HepG2 (cell line): Measurements from ENCODE around the gene SMARCC1. TPM values are rescaled to one million over a fixed set of nuclear protein-coding genes. Genes with fewer than 3 reads are reported as not detected.
A peak's percentile ranks its signal among the peaks of the same experiment; 100 is the strongest.

Experiments used
- ATAC-seq: fragments of 200-7000 bp; cut with Tn5 transposase; 3 replicates; pipeline ENCODE4 v1.9.1; 2020; ENCODE audit warnings: mild to moderate bottlenecking, moderate library complexity
- BruUV-seq: library from RNA; stranded (reverse); fragments of 400-500 nt; replicated peaks from 2 replicates; lab custom pipeline; 2021; lab: Mats Ljungman, UMichigan
- CTCF ChIA-PET: fragments of 300-600 bp; formaldehyde crosslinking; extraction: SDS; loops from one replicate; lab custom pipeline; 2021; ENCODE audit warnings: low total read pairs, inconsistent platforms, low intra/inter-chr PET ratio; lab: Yijun Ruan, JAX
- POLR2A ChIA-PET: fragments of 350-600 bp; sonication (Branson Sonifier 250); formaldehyde crosslinking; loops from one replicate; lab custom pipeline; 2020; ENCODE audit warnings: antibody characterized with exemption, inconsistent platforms; lab: Yijun Ruan, JAX
- DNase-seq: peaks from one replicate; pipeline ENCODE4 v3.0.0-alpha.2; 2015; ENCODE audit warnings: low spot score
- FAIRE-seq: peaks from 3 replicates; lab custom pipeline; 2011; peaks lifted over from hg19 to GRCh38; lab: Jason Lieb, UNC
- H2AFZ ChIP-seq: one replicate; pipeline ENCODE4 v1.6.1; 2011; ENCODE audit warnings: low read length, inconsistent platforms
- H3K27ac ChIP-seq: fragments of 300-600 bp; 3 replicates; pipeline ENCODE4 v1.8.0; 2011; ENCODE audit warnings: mixed run types, mild to moderate bottlenecking, mixed read lengths, low read length, inconsistent platforms; ENCODE audit not compliant: insufficient read depth; ENCODE audit errors: extremely low read length
- H3K27me3 ChIP-seq, 2 experiments: fragments of 200-600 bp in 1 of 2; 2 replicates in 1 of 2; 3 replicates in 1 of 2; pipeline versions ENCODE4 v1.6.0 to v1.8.0; 2011; ENCODE audit warnings: low read length in 2 of 2, mild to moderate bottlenecking in 2 of 2, moderate library complexity in 2 of 2, inconsistent platforms in 1 of 2; ENCODE audit not compliant: insufficient read depth in 2 of 2, control insufficient read depth in 1 of 2
- H3K36me3 ChIP-seq, 2 experiments: fragments of 200-600 bp in 1 of 2; replicated peaks in 1 of 2; 2 replicates in 1 of 2; 3 replicates in 1 of 2; pipeline versions ENCODE4 v1.5.1 to v1.8.0; 2011; ENCODE audit warnings: low read length in 2 of 2, inconsistent platforms in 1 of 2; ENCODE audit not compliant: insufficient read depth in 2 of 2, control insufficient read depth in 1 of 2
- H3K4me1 ChIP-seq: 2 replicates; pipeline ENCODE4 v1.5.1; 2012; ENCODE audit warnings: low read length, inconsistent platforms; ENCODE audit not compliant: insufficient read depth
- H3K4me2 ChIP-seq: 2 replicates; pipeline ENCODE4 v1.6.0; 2011; ENCODE audit warnings: low read depth, low read length, inconsistent platforms
- H3K4me3 ChIP-seq, 3 experiments: fragments of 200-600 bp in 1 of 3; sonication (generic), shearing (Covaris generic) in 1 of 3; replicated peaks in 1 of 3; 2 replicates each; pipeline ENCODE4 v1.5.1; 2011 to 2016; ENCODE audit warnings: low read length in 3 of 3, inconsistent platforms in 2 of 3, low read depth in 2 of 3, mild to moderate bottlenecking in 2 of 3, control low read depth in 1 of 3, mixed read lengths in 1 of 3; ENCODE audit not compliant: insufficient read depth in 1 of 3
- H3K79me2 ChIP-seq: one replicate; pipeline ENCODE4 v1.6.1; 2011; ENCODE audit warnings: low read length, inconsistent platforms; ENCODE audit not compliant: insufficient read depth
- H3K9ac ChIP-seq: 2 replicates; pipeline ENCODE4 v1.6.0; 2011; ENCODE audit warnings: mild to moderate bottlenecking, low read depth, low read length, inconsistent platforms; ENCODE audit not compliant: insufficient read depth
- H3K9me3 ChIP-seq: 2 replicates; pipeline ENCODE4 v1.5.1; 2012; ENCODE audit warnings: mild to moderate bottlenecking, low read length
- H4K20me1 ChIP-seq: 2 replicates; pipeline ENCODE4 v1.6.0; 2011; ENCODE audit warnings: inconsistent platforms, mild to moderate bottlenecking, low read length, moderate library complexity; ENCODE audit not compliant: insufficient read depth
- CEBPG ChIP-seq: IDR thresholded peaks from 2 replicates; pipeline ENCODE4 v1.6.1; 2016
- FOXJ3 ChIP-seq: sonication (generic); formaldehyde crosslinking; IDR thresholded peaks from 2 replicates; pipeline ENCODE4 v1.4.0; 2020; ENCODE audit warnings: missing genetic modification reagents, mild to moderate bottlenecking, borderline replicate concordance
- ISL2 ChIP-seq: sonication (generic); formaldehyde crosslinking; IDR thresholded peaks from 2 replicates; pipeline ENCODE4 v1.5.0; 2020; ENCODE audit warnings: missing genetic modification reagents
- KDM4B ChIP-seq: sonication (generic); formaldehyde crosslinking; IDR thresholded peaks from 2 replicates; pipeline ENCODE4 v1.4.0; 2020; ENCODE audit warnings: missing genetic modification reagents
- NCOA2 ChIP-seq: sonication (generic); formaldehyde crosslinking; IDR thresholded peaks from 2 replicates; pipeline ENCODE4 v1.8.0; 2022; ENCODE audit warnings: inconsistent platforms
- NPAS2 ChIP-seq: sonication (generic); formaldehyde crosslinking; IDR thresholded peaks from 2 replicates; pipeline ENCODE4 v1.8.0; 2022; ENCODE audit warnings: mild to moderate bottlenecking, missing genetic modification reagents, borderline replicate concordance
- PITX1 ChIP-seq: sonication (generic); formaldehyde crosslinking; IDR thresholded peaks from 2 replicates; pipeline ENCODE4 v1.5.1; 2020; ENCODE audit warnings: mild to moderate bottlenecking, missing genetic modification reagents
- RBM39 ChIP-seq: fragments of 200-400 bp; formaldehyde crosslinking; IDR thresholded peaks from one replicate; pipeline ENCODE4 v1.6.1; 2018; ENCODE audit warnings: antibody characterized with exemption, mild to moderate bottlenecking, low read depth, low read length; ENCODE audit not compliant: poor library complexity, severe bottlenecking
- WIZ ChIP-seq: sonication (generic); formaldehyde crosslinking; IDR thresholded peaks from 2 replicates; pipeline ENCODE4 v1.5.1; 2020; ENCODE audit warnings: mild to moderate bottlenecking, missing genetic modification reagents
- ZMAT3 ChIP-seq: sonication (generic); formaldehyde crosslinking; conservative IDR thresholded peaks from 2 replicates; pipeline ENCODE4 v1.7.0; 2021; ENCODE audit warnings: missing genetic modification reagents
- ZNF326 ChIP-seq: sonication (generic); formaldehyde crosslinking; IDR thresholded peaks from 2 replicates; pipeline ENCODE4 v1.4.0; 2020; ENCODE audit warnings: missing genetic modification reagents, borderline replicate concordance
- ZNF367 ChIP-seq: sonication (generic); formaldehyde crosslinking; IDR thresholded peaks from 2 replicates; pipeline ENCODE4 v1.4.0; 2020; ENCODE audit warnings: missing genetic modification reagents, borderline replicate concordance
- ZNF501 ChIP-seq: sonication (generic); formaldehyde crosslinking; IDR thresholded peaks from 2 replicates; pipeline ENCODE4 v1.5.1; 2020; ENCODE audit warnings: mild to moderate bottlenecking, moderate library complexity, missing genetic modification reagents
- ZNF546 ChIP-seq: sonication (generic); formaldehyde crosslinking; conservative IDR thresholded peaks from 2 replicates; pipeline ENCODE4 v1.8.1; 2023; ENCODE audit warnings: mild to moderate bottlenecking, missing genetic modification reagents
- ZNF660 ChIP-seq: sonication (generic); formaldehyde crosslinking; IDR thresholded peaks from 2 replicates; pipeline ENCODE4 v1.5.1; 2020; ENCODE audit warnings: mild to moderate bottlenecking, low read depth, missing genetic modification reagents, borderline replicate concordance
- ZNF709 ChIP-seq: sonication (generic); formaldehyde crosslinking; IDR thresholded peaks from 2 replicates; pipeline ENCODE4 v1.5.0; 2020; ENCODE audit warnings: mild to moderate bottlenecking, missing genetic modification reagents
- WGBS: methylation state at CpG from one replicate; pipeline ENCODE4 v1.1.6; 2017; ENCODE audit warnings: low lambda C conversion rate; 5-methylcytosine and 5-hydroxymethylcytosine counted together
- in situ Hi-C: cut with HindIII; loops from 2 replicates; pipeline ENCODE4 v1.10.0; 2017; ENCODE audit warnings: low pct_unique_long_range_greater_than_20kb; ENCODE audit not compliant: extremely low pct_ligation_motif_present
- intact Hi-C: fragments of 100-400 bp; cut with micrococcal nuclease; formaldehyde crosslinking; loops from one replicate; pipeline ENCODE4 v1.10.0; 2022; ENCODE audit not compliant: unreplicated experiment
- polyA plus RNA-seq, 8 experiments: library from polyadenylated mRNA; depleted of rRNA in 3 of 8; stranded (reverse) in 7 of 8; unstranded in 1 of 8; fragments of >200 nt; fragmentation: Illumina TruSeq in 4 of 8; extraction: Trizol in 4 of 8; gene quantifications; 2 replicates each; pipeline versions ENCODE4 v1.2.1 to v1.2.3, GENCODE V29; 2011 to 2016; ENCODE audit warnings: low read depth in 4 of 8, missing spikeins in 1 of 8, mixed read lengths in 1 of 8; ENCODE audit not compliant: insufficient read depth in 1 of 8
- total RNA-seq, 5 experiments: library from RNA; depleted of rRNA; stranded (reverse); fragments of >200 nt; fragmentation: Illumina TruSeq; extraction: Trizol; gene quantifications; 2 replicates each; pipeline ENCODE4 v1.2.3, GENCODE V29; 2016; ENCODE audit warnings: low read depth in 1 of 5
- TF ChIP-seq, protein P1 (sequence below): IDR thresholded peaks from 2 replicates; pipeline ENCODE4 v1.4.0; 2020; ENCODE audit warnings: mild to moderate bottlenecking, missing genetic modification reagents
- TF ChIP-seq, protein P2 (sequence below): sonication (generic); formaldehyde crosslinking; IDR thresholded peaks from 2 replicates; pipeline ENCODE4 v1.4.0; 2020; ENCODE audit warnings: missing genetic modification reagents

The SMARCC1 gene
- total and polyA plus RNA-seq, 2 of the 13 experiments (the other 11 are each of a cell fraction or from before 2014, with no cell fraction given): 47.9 to 58.4 TPM

DNA sequence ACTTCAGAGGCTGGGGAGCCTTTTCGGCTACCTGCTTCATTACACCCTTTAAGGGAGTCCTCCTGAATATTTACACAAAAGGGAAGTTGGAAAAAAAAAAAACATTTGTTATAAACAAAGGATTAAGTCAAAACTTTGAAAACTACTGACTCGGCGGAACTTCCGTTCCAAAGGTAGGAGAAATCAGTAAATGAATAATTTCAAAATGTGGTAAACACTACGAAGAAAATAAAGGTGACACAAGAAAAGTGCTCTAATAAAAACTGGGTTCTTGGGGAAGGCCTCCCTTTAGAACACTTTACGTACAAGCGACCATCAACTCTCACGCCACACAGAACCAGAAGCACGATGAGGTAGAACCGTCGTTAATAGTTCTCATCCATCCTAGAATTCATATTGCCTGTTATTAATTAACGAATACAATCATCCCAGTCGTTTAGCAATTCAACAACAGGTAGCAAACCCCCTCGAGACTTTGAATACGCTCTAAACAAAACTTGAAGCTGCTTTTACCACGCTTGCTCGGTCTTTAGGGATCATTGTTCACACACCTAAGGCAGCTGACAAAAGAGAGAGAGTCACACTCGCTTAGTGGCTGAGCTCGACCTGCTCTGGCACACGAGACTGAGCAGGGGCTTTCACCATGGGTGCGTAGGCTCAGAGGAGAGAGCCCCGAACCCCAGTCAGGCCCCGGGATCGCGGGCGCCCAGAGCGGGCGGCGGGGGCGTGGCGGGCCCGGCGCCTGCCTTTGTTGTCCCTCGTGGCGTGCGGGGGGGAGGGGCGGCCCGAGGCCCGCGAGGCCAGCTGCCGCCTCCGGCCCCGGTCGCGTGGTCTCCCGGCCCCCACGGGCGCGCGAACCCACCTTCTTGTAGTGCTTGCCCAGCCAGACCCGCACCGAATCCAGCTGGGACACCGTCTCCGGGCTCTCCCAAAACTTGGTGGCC, 680 bp downstream of the SMARCC1 start:
- peak; percentile 46 for ATAC-seq
- FAIRE-seq: no peak
- peak overlapping the region; percentile 99 for H3K9ac ChIP-seq
- in situ Hi-C loops (loop anchor here (10.0 kb wide), 1 partner anchor 356 kb away; no protein-coding TSS in a partner anchor), intact Hi-C loops (no loop called here)
- H3K36me3 ChIP-seq: no peaks in the 10 kb centered on the region
- no peak overlapping the region for H2AFZ ChIP-seq
- H3K9me3 ChIP-seq: no peaks in the 10 kb centered on the region
- DNase-seq: peak; percentile 44
- H3K79me2 ChIP-seq: peaks cover 55% of the 10 kb centered on the region
- CTCF ChIA-PET: no interaction called here
- WGBS: under 1% methylated on average over 21 of the region's 54 CpGs
- H3K4me3 ChIP-seq: peak overlapping the region; percentile 80 to 94 (median 88)
- peaks cover 47% of the 10 kb centered on the region for H3K4me1 ChIP-seq
- peaks cover 25% of the 10 kb centered on the region for H4K20me1 ChIP-seq
- peak overlapping the region; percentile 91 for H3K27ac ChIP-seq
- peak overlapping the region; percentile 76 for H3K4me2 ChIP-seq
- H3K27me3 ChIP-seq: no peaks in the 10 kb centered on the region; a peak in 1 of 5 replicates
- BruUV-seq: TSS peak; percentile 81
- POLR2A ChIA-PET: interaction anchor here (1.9 kb wide), 1 partner anchor 400 kb away, joined by 8 read pairs; the partner anchor contains the start of gene PTPN23
- TF ChIP-seq ZNF501 (CRISPR knock-in tag): no peak
- no peak for TF ChIP-seq ZNF326 (CRISPR knock-in tag)
- no peak; the same call in 1 of the 2 replicates for TF ChIP-seq ISL2 (CRISPR knock-in tag)
- TF ChIP-seq, protein P1, sequence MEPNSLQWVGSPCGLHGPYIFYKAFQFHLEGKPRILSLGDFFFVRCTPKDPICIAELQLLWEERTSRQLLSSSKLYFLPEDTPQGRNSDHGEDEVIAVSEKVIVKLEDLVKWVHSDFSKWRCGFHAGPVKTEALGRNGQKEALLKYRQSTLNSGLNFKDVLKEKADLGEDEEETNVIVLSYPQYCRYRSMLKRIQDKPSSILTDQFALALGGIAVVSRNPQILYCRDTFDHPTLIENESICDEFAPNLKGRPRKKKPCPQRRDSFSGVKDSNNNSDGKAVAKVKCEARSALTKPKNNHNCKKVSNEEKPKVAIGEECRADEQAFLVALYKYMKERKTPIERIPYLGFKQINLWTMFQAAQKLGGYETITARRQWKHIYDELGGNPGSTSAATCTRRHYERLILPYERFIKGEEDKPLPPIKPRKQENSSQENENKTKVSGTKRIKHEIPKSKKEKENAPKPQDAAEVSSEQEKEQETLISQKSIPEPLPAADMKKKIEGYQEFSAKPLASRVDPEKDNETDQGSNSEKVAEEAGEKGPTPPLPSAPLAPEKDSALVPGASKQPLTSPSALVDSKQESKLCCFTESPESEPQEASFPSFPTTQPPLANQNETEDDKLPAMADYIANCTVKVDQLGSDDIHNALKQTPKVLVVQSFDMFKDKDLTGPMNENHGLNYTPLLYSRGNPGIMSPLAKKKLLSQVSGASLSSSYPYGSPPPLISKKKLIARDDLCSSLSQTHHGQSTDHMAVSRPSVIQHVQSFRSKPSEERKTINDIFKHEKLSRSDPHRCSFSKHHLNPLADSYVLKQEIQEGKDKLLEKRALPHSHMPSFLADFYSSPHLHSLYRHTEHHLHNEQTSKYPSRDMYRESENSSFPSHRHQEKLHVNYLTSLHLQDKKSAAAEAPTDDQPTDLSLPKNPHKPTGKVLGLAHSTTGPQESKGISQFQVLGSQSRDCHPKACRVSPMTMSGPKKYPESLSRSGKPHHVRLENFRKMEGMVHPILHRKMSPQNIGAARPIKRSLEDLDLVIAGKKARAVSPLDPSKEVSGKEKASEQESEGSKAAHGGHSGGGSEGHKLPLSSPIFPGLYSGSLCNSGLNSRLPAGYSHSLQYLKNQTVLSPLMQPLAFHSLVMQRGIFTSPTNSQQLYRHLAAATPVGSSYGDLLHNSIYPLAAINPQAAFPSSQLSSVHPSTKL: 0 out of 2 replicates have a peak, but pooled peaks have one; percentile 7
- no peak for TF ChIP-seq ZNF709 (CRISPR knock-in tag)
- no peak; the same call in 1 of the 2 replicates for TF ChIP-seq ZNF367 (CRISPR knock-in tag)
- 0 out of 2 replicates have a peak, but pooled peaks have one; percentile 39 for TF ChIP-seq WIZ
- TF ChIP-seq FOXJ3 (CRISPR knock-in tag): no peak
- no peak for TF ChIP-seq RBM39
- peak; percentile 25; the same call in 1 of the 2 replicates for TF ChIP-seq PITX1
- TF ChIP-seq ZNF660: no peak
- TF ChIP-seq ZNF546 (CRISPR knock-in tag): 0 out of 2 replicates have a peak, but pooled peaks have one; percentile 38
- TF ChIP-seq NCOA2 (CRISPR knock-in tag): no peak
- no peak for TF ChIP-seq KDM4B (CRISPR knock-in tag)
- TF ChIP-seq ZMAT3 (CRISPR knock-in tag): 0 out of 2 replicates have a peak, but pooled peaks have one; percentile 58
- peak; percentile 61; the same call in 1 of the 2 replicates for TF ChIP-seq NPAS2 (CRISPR knock-in tag)
- TF ChIP-seq, protein P2, sequence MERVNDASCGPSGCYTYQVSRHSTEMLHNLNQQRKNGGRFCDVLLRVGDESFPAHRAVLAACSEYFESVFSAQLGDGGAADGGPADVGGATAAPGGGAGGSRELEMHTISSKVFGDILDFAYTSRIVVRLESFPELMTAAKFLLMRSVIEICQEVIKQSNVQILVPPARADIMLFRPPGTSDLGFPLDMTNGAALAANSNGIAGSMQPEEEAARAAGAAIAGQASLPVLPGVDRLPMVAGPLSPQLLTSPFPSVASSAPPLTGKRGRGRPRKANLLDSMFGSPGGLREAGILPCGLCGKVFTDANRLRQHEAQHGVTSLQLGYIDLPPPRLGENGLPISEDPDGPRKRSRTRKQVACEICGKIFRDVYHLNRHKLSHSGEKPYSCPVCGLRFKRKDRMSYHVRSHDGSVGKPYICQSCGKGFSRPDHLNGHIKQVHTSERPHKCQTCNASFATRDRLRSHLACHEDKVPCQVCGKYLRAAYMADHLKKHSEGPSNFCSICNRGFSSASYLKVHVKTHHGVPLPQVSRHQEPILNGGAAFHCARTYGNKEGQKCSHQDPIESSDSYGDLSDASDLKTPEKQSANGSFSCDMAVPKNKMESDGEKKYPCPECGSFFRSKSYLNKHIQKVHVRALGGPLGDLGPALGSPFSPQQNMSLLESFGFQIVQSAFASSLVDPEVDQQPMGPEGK: 0 out of 2 replicates have a peak, but pooled peaks have one; percentile 4
- TF ChIP-seq CEBPG (CRISPR knock-in tag): no peak
